Dermis microvascular lymphatic vessel endothelial cell (primary cell): ENCODE data around the gene SYNC. TPM values are rescaled to one million over a fixed set of nuclear protein-coding genes. Genes with fewer than 3 reads are reported as not detected.
"Not testable (repeated sequence)": the region's sequence is repeated elsewhere in the genome, so short reads cannot be mapped to it uniquely, and the experiment has no call there.

Experiments used
- DNase-seq, 2 donors: peaks; one replicate each; pipeline versions ENCODE4 v3.0.0 to v3.0.0-alpha.2; 2010; ENCODE audit warnings: low read depth in 2 of 2
- total RNA-seq: library from RNA; depleted of rRNA; stranded (reverse); fragments of >200 nt; gene quantifications from 2 replicates; pipeline ENCODE4 v1.2.1, GENCODE V29; 2014

SYNC gene
- total RNA-seq, 1 donor from 2014 or later, result 11.7 TPM

DNA sequence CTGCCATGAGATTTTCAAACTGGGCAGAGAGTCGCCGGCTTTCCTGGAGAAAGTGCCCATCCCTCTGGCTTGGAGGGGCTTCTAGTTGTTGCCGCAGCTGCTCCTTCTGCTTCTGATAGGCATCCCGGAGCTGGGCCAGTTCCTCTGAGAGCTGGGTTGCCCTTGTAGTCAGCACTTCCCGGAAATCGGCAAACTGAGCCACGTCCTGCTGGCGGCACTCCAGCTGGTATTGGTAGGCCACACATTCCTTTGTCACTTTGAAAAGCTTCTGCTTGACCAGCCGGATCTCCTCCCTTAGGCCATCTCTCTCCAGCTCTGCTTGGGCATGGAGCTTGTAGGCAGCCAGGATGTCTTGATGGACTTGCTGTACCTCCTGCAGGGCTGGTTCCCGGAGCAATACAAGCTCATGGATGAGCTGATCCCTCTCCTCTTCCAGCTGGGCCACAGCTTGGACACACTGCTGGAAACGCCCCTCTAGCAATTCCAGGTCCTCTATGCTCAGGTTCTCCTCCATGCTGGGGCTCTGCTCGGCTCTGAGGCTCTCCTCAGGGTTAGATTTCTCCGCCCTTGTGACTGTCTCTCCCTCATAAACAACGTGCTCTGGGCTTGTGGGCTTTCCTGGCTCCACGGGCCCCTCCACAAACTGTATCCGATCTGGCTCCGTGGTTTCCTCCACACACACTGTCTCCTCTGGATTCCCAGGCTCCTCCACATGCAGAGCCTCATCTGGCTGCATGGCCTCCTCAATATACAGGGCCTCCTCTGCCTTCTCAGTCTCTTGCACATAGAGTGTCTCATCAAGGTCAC, 7.3 kb downstream of the SYNC start:
- peak; percentile 30 to 76 for DNase-seq

DNA sequence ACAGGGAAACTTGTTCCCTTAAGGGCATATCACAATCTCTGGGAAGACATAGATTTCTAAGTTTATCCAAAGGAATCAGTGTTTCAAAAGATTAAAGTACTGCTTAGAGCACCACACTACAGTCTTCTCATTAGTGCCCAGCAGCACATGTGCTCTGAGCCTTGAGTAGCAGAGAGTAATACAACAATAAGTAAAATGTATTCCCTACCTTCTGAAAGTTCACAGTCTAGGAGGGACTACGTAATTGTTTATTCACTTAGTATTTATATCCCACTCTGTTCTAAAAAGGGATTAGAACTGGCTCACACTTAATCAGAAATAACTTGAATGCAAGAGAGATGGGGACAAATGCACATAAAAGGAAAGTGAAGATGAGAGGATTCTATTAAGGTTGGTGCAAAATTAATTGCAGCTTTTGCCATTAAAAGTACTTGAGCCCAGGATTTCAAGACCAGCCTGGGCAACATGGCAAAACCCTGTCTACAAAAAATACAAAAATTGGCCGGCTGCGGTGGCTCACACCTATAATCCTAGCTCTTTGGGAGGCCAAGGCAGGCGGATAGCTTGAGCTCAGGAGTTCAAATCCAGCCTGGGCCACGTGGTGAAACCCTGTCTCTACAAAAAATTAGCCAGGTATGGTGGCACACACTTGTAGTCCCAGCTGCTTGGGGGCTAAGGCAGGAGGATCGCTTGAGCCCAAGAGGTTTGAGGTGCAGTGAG, 9.0 kb downstream of the SYNC start:
- no peak for DNase-seq

DNA sequence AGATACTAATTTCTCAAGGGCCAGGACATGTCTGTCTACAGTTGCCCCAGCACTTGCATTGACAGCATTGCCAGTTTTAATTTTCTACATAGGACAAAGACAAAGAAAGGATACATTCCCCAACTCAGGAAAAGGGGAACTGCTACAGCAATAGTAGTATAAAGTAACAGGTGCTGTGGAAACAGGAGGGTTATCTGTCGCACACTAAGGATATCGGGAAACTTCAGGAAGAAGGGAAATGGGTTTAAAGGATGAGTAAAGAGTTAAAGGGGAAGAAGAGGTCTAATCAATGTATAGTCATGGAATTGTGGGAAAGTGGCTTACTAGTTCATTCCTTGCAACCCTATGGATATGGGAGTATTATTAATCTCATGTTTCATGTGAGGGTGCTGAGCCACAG, 16.2 kb downstream of the SYNC start:
- no peak for DNase-seq

DNA sequence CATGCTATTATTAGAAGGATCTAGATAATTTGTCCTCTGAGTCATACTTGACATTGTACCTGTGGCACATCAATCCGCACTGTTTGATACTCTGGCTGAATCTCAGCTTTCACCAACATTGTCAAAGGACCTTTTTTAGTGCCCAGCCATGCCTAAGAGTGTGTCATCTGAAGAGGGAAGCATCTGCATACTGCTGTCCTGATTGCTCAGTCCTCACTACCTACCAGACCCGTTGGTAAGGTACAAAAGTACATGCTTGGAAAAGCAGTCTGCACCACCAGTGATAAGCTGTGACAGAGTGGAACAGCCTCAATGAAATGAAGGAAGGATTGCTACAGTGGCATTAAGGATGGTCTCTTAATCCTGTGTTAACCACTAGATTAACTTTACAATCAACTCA, 17.1 kb downstream of the SYNC start:
- no peak for DNase-seq

DNA sequence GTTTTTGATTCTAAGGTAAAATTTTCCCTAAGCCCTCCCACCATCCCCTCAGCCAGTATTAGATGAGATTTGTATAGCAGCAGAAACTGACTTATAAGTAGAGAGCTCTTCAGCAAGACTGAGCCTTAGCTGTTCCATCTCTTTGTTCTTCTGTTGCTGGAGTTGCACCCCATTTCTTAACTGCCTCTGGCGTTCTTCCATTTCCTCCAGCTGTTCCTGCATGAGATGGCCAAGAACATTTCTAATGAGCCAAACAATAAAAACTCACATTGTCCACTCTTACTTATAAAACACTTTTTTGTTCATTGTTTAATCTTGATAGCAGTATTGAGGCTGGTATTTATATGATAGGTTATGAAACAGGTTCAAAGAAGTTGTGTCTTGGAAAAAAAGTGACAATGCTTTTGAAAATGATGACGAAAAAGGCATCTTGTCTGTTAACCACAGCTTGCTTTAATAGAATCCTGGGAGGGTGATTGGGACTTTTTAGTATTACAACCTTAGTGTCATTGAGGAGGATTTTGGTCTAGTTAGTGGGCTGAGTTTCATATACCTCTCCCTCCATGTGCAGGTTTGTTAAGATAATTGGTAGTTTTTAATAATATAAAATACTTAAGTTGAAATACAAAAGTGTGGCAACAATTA, 18.3 kb downstream of the SYNC start:
- peak in 1 of 2 donors; percentile 32 for DNase-seq

DNA sequence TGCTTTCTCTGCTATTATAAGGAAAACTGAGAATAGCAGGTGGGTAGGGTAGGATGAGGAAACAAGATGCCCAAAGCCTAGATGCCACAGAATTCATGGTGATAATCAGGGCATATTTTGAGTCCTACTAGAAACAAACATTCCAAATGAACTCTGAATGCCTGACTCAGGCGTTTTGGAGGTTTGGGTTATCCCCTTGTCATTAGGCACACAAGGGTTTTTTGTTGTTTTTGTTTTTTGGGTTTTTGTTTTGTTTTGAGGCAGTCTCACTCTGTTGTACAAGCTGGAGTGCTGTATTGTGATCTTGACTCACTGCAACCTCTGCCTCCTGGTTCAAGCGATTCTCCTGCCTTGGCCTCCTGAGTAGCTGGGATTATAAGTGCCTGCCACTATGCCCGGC, 19.2 kb downstream of the SYNC start:
- DNase-seq, result no peak

DNA sequence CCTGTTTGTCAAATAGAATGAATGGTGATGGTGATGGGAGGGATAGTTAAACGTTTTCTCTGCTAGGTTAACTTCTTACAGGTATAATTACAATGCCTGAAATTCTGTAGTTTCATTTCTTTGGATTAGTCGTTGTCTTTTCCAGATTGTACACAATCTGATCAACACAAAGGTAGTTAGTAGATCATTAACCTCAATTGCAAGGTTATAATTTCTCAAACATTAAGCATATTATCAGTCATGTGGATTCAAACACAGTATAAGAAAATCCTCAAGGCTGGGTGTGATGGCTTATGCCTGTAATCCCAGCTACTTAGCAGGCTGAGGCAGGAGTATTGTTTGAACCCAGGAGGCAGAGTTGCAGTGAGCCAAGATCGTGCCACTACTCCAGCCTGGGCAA, 20.6 kb downstream of the SYNC start:
- no peak for DNase-seq

DNA sequence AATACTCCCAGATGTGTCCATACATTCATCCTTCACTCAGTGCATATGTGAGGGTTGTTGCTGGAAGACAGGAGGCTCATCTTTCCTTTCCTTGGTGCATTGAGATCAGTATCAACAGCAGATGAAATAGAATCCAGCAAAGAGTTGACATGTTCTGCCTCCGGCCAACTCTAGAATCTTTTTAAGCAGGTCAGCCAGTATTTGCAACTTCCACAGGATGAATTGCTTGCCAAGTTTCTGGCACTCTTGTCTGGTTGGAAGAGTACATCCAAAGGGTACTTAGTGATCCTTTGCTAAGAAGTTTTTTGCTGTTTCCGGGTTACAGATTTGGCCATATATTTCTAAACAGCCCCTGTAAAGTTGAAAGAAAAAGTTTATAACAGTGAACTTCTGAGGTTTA, 21.1 kb downstream of the SYNC start:
- DNase-seq, result no peak

DNA sequence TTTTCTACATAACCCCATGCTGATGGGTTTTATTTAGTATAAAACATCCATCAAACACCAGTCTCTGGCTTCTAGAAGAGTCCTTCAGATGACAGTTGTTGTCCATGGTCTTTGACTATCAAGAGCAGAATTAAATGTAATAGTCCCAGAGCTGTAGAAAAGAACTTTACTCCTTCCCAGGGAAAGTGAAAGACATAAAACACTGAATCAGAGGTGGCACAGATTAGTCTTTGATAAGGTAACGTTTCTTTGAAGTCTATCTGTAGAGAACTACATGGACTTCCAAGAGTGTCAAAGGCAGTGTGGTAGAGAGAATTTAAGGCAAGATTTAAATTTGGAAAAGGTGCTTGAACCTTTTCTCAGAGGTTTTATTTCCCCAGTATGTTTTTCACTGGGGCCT, 21.9 kb downstream of the SYNC start:
- no peak for DNase-seq

DNA sequence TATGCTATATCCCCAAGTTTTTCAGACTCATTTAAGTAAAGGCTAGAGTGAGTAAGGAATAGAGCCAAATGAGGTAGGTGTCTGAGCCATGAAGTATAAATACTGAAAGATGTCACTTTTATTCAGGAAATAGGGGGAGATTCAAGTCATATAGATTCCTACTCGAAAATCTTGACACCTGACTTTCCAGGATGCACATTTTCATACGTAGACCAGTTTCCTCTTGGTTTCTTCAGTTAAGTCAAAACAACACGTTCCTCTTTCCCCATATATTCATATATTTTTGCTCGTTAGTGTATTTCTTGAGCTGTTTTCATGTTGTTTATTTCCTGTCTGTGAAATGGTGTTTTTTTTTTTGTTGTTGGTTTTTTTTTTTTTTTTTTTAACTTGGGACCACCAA, 22.6 kb downstream of the SYNC start:
- DNase-seq, result not testable (repeated sequence)

DNA sequence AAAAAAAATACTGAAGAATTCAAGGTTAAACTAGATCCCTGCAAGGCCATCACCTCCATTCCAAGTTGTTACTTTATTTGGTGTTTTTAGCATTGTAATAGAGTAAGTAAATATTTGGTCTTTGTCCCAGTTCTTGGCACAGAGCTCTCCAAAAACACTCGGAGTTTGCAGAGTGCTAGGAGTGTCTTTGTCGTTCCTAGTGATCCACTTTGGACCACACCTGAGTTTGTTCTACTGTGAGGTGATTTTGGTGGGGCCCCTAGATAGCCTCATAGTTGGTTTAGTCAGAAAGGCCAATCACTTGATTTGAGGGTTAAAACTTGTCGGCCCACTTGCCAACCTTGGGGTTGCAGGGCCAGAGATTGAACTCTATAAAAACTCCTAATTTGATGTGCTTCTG, 25.6 kb downstream of the SYNC start:
- DNase-seq, result no peak

DNA sequence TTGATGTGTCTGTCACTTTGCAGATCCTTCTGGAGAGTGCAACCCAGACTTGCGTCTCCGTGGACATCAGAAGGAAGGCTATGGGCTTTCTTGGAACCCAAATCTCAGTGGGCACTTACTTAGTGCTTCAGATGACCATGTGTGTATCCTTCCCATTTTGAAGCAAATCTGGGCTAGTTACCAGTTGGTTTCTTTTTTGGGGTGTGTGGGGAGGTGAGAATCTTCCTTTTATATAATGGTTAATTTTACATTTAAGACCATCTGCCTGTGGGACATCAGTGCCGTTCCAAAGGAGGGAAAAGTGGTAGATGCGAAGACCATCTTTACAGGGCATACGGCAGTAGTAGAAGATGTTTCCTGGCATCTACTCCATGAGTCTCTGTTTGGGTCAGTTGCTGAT, 33.9 kb downstream of the SYNC start:
- DNase-seq, result not testable (repeated sequence)

DNA sequence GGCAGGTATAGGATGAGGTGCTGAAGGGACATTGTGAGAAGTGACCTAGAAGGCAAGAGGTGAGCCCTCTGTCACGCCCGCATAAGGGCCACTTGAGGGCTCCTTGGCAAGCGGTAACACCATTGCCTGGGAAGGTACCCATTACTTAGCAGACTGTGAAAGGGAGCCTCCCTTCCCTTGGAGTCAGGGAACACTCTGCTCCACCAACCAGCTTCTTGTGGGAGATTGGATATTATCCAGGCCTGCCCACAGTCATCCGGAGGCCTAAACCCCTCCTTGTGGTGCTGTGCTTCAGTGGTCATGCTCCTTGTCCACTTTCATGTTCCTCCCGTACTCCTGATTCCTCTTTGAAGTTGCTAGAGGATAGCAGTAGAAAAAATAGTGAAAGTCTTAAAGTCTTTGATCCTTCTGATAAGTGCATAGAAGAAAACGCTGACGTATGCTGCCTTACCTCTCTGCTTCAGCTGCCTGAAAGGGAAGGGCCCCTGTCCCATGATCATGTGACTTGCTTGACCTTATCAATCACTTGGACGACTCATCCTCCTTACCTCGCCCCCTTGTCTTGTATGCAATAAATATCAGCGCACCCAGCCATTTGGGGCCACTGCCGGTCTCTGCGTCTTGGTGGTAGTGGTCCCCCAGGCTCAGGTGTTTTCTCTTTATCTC, 35.5 kb downstream of the SYNC start:
- no peak for DNase-seq

DNA sequence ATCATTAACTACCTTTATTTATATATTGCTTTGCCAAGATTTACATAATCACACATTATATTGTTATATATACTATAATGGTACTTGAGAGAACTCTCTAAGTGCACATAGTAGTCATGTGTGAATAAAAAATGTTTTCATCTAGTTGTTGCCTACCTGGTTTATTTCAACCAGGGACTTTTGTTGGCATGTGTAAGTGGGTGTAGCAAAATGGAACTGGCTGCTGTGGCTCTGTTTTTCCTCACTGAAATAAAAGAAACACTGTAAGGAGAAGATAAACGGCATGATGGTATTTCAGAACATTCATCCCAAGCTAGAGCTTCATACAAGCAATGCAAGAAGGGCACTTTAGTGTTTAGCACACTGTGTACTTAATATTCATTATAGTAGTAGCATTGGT, 36.7 kb downstream of the SYNC start:
- DNase-seq, result no peak

DNA sequence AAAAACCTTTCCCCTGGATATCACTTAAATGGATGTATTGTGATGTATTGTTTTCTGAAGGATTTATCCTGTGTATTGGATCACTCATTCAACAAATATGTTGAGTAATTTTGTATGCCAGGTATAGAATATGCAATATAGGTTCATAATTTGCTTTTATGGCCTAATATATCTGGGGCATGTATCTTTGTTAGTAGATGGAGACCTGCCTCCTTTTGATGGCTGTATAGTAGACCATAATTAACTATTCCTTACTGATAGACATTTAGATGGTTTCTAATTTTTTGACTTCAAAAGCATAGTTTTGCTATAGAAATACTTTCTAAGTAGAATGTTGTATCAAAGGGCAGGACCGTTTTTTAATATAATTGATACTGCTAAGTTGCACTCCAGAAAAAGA, 43.0 kb downstream of the SYNC start:
- no peak for DNase-seq

DNA sequence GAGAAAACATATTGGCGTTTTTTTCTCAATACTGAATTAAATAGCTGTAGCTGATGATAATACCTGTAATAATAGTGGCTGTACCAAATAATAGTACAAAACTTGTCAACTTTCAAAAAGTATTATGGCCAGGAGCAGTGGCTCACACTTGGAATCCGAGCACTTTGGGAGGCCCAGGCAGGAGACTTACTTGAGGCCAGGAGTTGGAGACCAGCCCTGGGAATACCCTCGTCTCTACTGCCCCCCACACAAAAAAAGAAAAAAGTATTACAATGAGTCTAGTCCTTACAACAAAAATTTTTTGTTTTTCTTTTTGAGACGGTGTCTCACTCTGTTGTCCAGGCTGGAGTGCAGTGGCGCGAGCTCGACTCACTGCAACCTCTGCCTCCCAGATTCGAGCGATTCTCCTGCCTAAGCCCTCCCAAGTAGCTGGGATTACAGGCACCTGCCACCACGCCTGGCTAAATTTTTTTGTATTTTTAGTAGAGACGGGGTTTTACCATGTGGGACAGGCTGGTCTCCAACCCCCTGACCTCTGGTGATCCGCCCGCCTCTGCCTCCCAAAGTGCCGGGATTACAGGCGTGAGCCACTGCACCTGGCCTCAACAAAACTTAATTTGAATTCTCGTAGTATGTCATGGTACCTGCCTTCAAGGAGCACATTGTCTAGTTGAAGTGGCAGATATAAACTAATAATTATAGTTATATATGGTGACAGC, 50.2 kb downstream of the SYNC start:
- DNase-seq, result no peak

DNA sequence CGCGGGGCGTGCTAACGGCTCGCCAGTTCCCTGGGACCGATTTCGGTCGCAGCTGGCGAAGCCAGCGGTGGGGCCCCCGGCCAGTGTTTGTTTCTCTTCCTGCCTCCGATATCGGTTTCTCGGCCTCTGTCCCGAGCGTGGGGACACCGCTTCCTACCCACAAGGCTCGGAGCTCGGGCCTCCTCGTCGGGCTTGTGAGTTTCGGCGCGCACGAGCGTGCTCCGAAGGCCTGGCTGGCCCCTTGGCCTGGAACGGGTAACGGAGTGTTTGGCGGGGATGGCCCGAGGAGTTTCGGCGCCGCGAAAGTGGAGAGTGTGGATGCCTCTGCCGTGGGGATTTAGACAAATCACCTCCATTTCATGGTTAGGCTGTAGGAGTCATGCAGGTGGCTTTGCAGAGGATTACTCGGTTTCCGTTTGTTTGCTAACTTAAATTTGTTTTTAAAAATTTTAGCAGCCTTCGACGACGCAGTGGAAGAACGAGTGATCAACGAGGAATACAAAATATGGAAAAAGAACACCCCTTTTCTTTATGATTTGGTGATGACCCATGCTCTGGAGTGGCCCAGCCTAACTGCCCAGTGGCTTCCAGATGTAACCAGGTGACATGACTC, 51.0 kb downstream of the SYNC start:
- DNase-seq, result no peak

DNA sequence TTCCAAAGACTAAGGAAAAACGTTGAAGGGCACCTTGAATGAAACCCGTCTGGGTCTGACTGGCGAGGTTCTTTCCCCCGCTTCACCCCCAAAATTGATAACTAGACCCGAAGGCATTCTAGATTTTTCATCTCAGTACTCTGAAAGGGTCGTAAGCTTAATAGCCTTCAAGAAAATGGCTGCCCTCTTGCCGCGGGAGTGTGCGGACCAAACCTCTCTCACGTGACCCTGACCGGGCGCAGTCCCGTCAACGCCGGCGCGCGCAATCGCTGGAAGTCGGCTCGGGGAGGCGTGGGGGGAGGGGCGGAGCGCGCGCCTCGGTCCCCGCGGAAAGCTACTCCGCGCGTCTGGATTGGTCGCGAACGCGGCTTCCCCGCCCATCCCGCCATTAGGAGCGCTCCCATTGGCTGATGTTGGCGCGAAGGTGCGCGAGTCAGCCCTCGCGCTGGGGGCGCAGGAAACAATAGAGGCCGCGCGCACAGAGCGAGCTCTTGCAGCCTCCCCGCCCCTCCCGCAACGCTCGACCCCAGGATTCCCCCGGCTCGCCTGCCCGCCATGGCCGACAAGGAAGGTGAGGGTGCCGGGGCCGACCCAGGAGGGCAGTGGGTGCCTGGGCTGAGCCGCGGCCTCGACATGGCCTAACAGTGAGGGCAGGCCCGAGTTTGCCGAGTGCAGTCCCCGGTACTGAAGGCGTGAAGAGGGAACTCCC, 51.7 kb downstream of the SYNC start, which contains the start of gene RBBP4:
TSS of gene RBBP4 (plus strand) at position 457 of the 709 bp plus-strand sequence. CDS start at position 556, 99 bp downstream.
- DNase-seq, result peak; percentile 93 to 98

DNA sequence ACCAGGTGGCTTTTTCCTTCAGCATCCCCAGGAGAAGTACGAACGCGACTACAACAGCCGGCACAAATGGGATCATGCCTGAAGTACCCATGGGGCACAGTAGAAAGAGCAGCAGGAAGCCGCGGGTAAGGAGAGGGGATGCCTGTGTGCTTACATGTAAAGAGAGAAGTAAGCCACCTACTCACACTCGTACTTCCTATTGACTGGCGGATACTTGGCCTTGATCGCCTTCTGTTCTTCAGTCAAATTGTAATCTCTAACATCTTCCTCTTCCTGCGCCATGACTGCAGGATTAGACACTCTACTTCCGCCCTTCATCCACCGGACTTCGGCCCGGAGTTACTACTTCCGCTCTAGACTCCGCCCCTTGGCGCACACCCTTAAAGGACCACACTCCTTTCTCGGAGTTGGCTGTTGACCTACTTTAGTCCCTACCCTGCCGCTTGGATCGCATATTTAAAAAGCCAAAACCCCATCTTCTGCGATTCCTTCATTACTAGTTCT, 52.3 kb downstream of the SYNC start, which contains the start of gene ZBTB8OS:
TSS of gene ZBTB8OS (minus strand) at position 303 of the 504 bp plus-strand sequence. CDS start at position 282, 21 bp downstream.
- DNase-seq, result peak; percentile 88 to 96
